ENCODE data around the gene AQP12B. TPM values are rescaled to one million over a fixed set of nuclear protein-coding genes. Genes with fewer than 3 reads are reported as not detected.

Gene AQP12B
- total RNA-seq, 1 donor from 2014 or later = not detected

DNA sequence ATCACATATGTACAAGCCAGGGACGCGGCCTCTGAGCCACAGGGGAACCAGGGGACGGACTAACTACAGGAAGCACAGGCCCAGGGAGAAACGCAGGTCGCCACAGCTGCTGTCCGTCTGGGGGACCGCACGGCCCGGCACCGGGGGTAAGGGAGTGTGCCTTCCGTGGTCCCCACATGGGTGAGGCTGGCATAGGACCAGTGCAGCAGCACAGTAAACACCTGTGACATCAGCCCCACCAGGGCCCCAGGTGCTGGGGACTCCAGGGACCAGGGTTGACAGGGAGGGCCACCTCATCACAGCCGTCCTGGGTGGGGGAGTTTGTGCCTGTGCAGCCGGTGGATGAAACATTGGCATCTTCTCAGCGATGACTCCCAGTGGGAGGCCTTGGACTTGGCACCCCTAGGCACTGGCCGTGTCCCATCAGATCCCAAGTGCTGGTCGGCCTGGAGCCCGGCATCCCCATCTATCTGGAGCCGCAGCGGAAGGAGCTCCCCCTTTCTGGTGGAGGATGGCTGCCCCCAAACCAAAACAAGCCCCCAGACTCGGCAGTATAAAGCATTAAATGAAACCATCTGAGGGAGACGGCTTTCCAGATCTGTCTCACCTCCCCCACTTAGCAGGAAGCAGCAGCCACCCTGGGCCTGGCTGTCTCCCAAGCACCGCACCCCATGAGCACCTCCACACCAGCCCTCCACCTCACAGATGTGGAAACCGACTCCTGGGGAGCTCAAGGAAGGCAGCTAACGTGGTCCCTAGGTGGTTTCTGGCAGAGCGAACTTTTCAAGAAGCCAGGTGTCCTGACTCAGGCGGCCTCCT, 31.5 kb upstream of the AQP12B start:
- H3K9me3 Mint-ChIP-seq = no peaks in the 10 kb centered on the region
- H3K4me1 Mint-ChIP-seq = no peaks in the 10 kb centered on the region
- H3K27me3 Mint-ChIP-seq = peaks cover 4% of the 10 kb centered on the region
- intact Hi-C loops (cut with micrococcal nuclease) = no loop called here
- H3K4me3 Mint-ChIP-seq = no peak overlapping the region
- no peak for DNase-seq
- H3K36me3 Mint-ChIP-seq (ENCODE audit: low read depth) = no peaks in the 10 kb centered on the region
- no peak overlapping the region for H3K27ac Mint-ChIP-seq

DNA sequence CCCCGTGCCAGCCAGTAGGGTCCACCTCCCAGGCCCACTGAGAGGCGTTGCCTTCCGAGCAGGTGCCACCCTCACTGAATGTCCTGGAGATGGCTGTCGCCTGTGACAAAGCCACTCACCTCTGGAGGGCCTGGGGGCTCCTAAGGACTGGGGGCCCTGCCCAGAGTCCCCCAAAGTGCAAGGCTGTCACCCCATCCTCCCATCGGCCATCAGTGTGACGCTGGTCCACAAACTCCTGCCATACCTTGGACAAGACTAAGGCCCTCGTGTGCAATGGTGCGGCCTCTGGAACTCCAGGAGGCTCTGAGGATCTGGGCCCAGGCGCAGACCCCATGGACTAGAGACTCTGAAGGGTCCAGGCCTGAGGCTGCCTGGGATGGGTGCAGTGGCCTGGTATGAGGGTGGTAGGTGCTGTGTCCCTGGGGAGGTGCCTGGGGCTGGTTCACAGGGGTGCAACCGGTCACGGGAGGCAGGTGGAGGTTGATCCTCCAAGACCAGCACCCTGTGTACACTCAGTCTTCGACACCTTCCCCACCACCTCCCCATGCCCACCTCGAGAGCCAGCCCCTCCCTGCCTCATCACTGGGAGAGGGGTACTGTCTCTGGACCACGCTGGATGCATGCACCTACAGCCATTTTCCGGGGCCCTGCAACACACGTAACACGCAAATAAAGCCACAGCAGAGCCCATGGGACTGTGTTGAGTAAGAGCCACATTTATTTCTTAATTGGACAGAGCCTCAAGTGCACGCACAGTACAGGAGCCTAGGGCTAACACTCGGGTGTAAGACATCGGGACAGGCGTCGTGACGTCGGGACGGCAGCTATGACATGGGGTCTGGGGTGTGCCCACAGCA, 30.6 kb upstream of the AQP12B start:
- Mint-ChIP-seq H3K36me3 (ENCODE audit: low read depth) (no peaks in the 10 kb centered on the region), H3K27me3 (peaks cover 12% of the 10 kb centered on the region), H3K4me3 (no peak overlapping the region), H3K27ac (no peak overlapping the region), H3K4me1 (no peaks in the 10 kb centered on the region), H3K9me3 (no peaks in the 10 kb centered on the region)
- intact Hi-C loops (cut with micrococcal nuclease) = no loop called here
- DNase-seq = no peak

DNA sequence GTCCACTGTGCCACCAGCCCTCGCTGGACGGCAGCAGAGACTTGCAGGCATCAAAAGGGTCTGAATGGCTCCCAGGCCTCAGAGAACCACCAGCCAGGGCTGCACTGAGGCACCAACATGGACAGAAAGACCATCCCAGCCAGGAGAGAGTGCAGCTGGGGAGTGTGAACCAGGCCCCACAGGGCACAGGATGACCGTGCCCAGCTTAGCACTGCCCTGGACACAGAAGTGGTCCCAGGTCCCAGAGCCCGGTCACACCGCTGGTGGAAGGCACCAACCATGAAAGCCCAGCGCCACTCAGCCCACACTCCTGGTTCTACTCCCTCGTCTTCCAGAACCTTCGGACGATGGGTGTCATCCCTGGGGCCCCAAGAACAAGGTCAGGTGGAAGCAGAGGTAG, 29.4 kb upstream of the AQP12B start:
- H3K4me1 Mint-ChIP-seq = no peaks in the 10 kb centered on the region
- peaks cover 19% of the 10 kb centered on the region for H3K27me3 Mint-ChIP-seq
- H3K9me3 Mint-ChIP-seq = no peaks in the 10 kb centered on the region
- DNase-seq = no peak
- intact Hi-C loops (cut with micrococcal nuclease) = no loop called here
- no peak overlapping the region for H3K27ac Mint-ChIP-seq
- H3K4me3 Mint-ChIP-seq = no peak overlapping the region
- no peaks in the 10 kb centered on the region for H3K36me3 Mint-ChIP-seq (ENCODE audit: low read depth)

DNA sequence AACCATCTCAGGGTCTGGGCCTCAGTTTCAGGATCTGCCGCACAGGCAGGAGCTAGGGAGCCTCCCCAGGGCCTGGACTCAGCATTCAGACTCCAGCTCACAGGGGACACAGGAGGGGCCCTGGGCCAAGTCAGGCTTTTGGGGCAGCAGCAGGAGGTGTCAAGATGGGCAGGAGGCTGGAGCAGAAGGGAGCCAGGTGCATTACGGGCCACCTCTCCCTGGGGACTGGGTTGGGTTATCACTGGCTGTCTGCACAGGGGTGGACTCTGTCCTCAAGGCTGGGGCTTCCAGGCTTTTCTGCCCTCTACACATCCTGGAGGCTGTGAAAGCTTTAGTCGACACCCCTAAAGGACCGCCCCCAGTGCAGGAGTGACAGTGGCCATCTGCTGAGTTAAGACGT, 29.0 kb upstream of the AQP12B start:
- intact Hi-C loops (cut with micrococcal nuclease) = no loop called here
- Mint-ChIP-seq H3K9me3 (no peaks in the 10 kb centered on the region), H3K27me3 (peaks cover 21% of the 10 kb centered on the region), H3K27ac (no peak overlapping the region), H3K4me3 (no peak overlapping the region), H3K4me1 (no peaks in the 10 kb centered on the region), H3K36me3 (ENCODE audit: low read depth) (no peaks in the 10 kb centered on the region)
- no peak for DNase-seq

DNA sequence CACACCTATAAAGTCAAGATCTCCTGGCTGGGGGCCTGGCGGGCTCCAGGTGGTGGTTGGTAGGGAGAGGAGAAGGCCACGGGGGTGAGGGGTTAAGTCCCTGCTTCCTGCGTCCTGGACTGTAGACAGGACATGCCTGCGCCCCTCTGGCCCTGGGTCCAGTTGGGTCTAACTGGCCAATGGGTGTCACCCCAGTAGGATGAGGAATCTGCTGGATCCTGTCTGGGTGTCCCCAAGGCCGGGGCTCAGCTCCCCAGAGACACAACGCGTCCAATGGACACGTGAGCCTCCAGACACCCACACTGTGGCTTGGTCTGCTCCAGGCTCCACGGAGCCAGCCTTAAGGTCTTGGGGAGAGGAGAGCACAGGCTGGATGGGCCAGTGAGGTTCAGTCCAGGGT, 28.6 kb upstream of the AQP12B start:
- intact Hi-C loops (cut with micrococcal nuclease) = no loop called here
- Mint-ChIP-seq H3K27ac (no peak overlapping the region), H3K27me3 (peaks cover 23% of the 10 kb centered on the region), H3K4me3 (no peak overlapping the region), H3K9me3 (no peaks in the 10 kb centered on the region), H3K36me3 (ENCODE audit: low read depth) (no peaks in the 10 kb centered on the region), H3K4me1 (no peaks in the 10 kb centered on the region)
- DNase-seq = no peak

DNA sequence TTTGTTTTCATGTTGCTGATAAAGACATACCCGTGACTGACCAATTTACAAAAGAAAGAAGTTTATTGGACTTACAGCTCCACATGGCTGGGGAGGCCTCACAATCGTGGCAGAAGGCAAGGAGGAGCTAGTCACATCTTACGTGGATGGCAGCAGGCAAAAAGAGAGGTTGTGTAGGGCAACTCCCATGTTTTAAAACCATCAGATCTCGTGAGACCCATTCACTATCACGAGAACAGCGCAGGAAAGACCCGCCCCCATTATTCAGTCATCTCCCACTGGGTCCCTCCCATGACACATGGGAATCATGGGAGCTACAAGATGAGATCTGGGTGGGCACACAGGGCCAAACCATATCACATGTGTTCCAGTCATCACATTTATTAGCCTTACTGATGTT, 25.8 kb upstream of the AQP12B start:
- Mint-ChIP-seq H3K9me3 (no peaks in the 10 kb centered on the region), H3K4me3 (no peak overlapping the region), H3K4me1 (peaks cover 13% of the 10 kb centered on the region), H3K27me3 (peaks cover 32% of the 10 kb centered on the region), H3K36me3 (ENCODE audit: low read depth) (no peaks in the 10 kb centered on the region), H3K27ac (no peak overlapping the region)
- no peak for DNase-seq
- intact Hi-C loops (cut with micrococcal nuclease) = loop anchor here (10.0 kb wide), 2 partner anchors 124 to 194 kb away; partner anchors contain the start of gene CAPN10

DNA sequence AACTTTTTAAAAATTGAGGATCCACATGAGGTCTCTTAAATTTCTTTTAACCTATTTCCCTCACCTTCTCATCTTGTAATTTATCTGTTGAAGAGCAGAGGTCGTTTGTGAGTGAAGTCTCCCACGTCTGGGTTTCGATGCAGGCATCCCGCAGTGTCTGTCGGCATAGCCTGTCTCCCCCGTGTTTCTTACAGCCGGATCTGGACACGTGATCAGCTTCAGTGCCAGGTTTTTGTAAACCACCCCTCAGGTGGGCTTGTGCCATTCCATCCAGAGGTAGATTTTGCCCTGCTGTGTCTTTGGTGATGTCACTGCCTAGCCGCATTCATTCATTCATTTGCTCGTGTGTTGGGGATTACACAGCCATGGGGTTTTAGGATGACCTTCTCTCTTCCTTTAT, 25.1 kb upstream of the AQP12B start:
- H3K9me3 Mint-ChIP-seq = no peaks in the 10 kb centered on the region

DNA sequence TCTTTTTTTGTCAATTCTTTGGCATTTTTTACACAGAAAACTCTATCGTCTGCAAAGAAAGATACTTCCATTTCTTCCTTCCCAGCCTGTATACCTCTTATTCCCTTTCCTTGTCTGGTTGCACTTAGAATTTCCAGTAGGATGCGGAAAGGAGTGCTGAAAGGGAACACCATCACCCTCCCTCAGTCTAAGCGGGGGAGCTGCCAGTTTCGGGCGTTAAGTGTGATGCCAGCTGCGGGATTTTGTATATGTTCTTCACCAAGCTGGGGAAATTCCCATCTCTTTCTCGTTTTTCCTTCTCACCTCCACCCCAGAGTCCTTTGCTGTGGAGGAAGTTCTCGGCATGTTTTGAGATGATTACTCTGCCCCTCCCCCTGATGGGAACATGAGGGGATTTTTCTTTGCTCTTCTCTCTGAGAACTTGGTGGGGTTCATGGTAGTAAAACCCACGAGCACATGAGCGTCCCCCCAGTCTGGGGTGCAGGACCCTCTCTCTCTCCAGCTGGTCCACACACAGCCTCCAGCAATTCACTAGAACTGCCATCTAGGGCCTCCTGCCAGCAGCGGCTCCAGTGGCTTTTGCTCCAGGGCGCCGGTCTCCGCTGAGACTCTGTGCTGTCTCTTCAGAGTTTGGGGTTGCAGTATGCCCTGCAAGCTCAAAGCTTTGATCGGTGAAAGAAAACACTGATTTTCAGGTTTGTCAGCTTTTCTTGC, 24.5 kb upstream of the AQP12B start:
- H3K4me3 Mint-ChIP-seq = no peak overlapping the region
- H3K4me1 Mint-ChIP-seq = peaks cover 15% of the 10 kb centered on the region
- no peaks in the 10 kb centered on the region for H3K36me3 Mint-ChIP-seq (ENCODE audit: low read depth)
- H3K27me3 Mint-ChIP-seq = peaks cover 38% of the 10 kb centered on the region
- H3K9me3 Mint-ChIP-seq = no peaks in the 10 kb centered on the region
- DNase-seq = no peak
- no peak overlapping the region for H3K27ac Mint-ChIP-seq
- intact Hi-C loops (cut with micrococcal nuclease) = loop anchor here (10.0 kb wide), 2 partner anchors 122 to 192 kb away; partner anchors contain the start of gene CAPN10

More for the DNA sequence above, 25.1 kb upstream of the AQP12B start:
- Mint-ChIP-seq H3K36me3 (ENCODE audit: low read depth) (no peaks in the 10 kb centered on the region), H3K27ac (no peak overlapping the region), H3K4me1 (peaks cover 15% of the 10 kb centered on the region), H3K4me3 (no peak overlapping the region), H3K27me3 (peaks cover 37% of the 10 kb centered on the region)
- DNase-seq = no peak
- intact Hi-C loops (cut with micrococcal nuclease) = loop anchor here (10.0 kb wide), 2 partner anchors 123 to 193 kb away; partner anchors contain the start of gene CAPN10

DNA sequence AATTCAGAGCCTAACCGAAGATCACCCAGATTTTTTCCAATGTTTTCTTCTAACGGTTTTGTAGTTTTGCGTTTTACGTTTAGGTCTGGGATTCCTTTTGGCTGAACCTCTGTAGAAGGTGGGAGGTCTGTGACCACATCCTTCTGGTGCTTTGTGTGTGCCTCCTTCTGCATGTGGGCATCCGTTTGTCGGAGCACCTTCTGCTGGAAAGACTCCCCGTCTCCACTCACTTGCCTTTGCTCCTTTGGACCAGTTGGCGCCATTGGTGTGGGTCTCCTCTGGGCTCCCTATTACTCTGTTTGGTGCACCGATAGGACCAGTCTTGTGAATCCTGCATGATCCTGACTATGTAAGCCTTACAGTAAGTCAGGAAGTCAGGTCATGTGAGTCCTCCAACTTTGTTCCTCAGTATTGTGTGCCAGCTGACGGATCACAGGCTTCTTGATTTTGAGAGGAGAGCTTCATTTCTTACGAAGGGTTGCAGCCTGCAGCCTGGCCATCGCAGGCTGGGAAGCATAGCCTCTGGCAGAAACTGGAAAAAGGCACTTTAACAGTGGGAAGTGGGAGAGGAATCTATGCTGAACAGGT, 22.6 kb upstream of the AQP12B start:
- H3K27ac Mint-ChIP-seq = no peak overlapping the region
- peak overlapping the region; percentile 33 for H3K4me3 Mint-ChIP-seq

DNA sequence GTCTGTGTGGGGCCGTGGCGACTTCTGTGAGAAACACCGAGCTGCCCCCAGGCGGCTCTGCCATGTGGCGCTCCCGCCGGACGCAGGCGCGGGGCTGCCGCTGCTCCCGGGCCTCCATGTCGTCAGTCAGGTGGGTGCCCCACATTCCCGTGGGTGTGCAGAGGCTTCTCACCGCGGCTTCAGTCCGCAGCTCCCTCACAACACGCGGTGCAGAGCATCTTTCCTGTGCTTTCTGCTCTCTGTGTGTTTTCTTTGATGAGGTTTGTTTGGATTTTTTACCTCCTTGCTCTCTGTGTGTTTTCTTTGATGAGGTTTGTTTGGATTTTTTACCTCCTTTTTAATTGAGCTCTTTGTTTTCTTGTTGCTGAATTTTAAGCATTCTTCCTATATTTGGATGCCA, 22.0 kb upstream of the AQP12B start:
- Mint-ChIP-seq H3K27ac (no peak overlapping the region), H3K27me3 (peaks cover 38% of the 10 kb centered on the region), H3K9me3 (no peaks in the 10 kb centered on the region), H3K4me1 (peaks cover 15% of the 10 kb centered on the region), H3K36me3 (ENCODE audit: low read depth) (no peaks in the 10 kb centered on the region), H3K4me3 (peak overlapping the region; percentile 33)
- DNase-seq = peak; percentile 75
- intact Hi-C loops (cut with micrococcal nuclease) = loop anchor here (10.0 kb wide), 2 partner anchors 120 to 190 kb away; partner anchors contain the start of gene CAPN10

More for the DNA sequence above, 22.6 kb upstream of the AQP12B start:
- peaks cover 38% of the 10 kb centered on the region for H3K27me3 Mint-ChIP-seq
- H3K9me3 Mint-ChIP-seq = no peaks in the 10 kb centered on the region
- DNase-seq = peak; percentile 68
- peaks cover 15% of the 10 kb centered on the region for H3K4me1 Mint-ChIP-seq
- intact Hi-C loops (cut with micrococcal nuclease) = loop anchor here (10.0 kb wide), 2 partner anchors 120 to 190 kb away; partner anchors contain the start of gene CAPN10
- no peaks in the 10 kb centered on the region for H3K36me3 Mint-ChIP-seq (ENCODE audit: low read depth)

DNA sequence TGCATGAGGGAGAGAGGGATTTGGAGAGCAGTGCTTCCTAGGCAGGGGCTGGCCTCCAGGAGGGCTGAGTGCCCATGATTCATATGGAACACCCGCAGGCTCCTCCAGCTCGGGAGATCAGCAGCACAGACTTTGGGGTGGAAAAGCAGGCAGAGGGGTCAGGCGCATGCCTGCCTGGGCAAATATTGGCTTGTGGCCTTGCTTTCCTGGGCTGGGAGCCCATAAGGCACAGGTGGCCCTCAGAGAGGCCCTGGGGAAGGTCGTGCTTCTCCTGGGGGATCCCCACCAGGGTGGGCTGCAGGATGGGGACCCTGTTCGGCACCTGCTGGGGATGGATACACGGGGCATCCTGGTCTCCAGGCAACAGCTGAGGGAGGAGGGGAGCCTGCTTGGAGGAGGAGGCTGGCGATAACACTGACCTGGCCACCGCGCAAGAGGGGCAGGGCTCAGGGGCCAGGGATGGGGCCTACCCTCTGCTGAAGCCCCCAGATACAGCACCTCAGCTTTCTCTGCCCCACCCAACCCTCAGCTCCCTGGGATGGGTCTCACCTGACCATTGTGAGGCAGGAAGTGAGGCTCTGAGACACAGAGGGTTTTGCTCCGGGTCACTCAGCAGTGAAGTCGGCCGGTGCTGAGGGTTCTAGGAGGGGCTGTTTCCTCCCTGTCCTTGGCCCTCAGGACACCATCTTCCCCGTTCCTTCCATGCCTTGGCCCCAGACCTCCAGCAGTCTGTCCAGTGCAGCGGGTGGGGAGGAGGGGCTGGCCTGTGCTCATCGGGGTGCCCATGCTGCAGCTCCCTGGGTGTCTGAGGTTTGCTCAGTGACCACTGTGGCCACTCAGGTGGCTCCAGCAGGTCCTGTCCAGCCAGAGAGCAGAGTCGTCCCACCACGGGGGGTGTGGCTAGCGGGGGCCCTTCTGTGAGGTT, 21.0 kb upstream of the AQP12B start:
- DNase-seq = no peak
- intact Hi-C loops (cut with micrococcal nuclease) = loop anchor here (10.0 kb wide), 2 partner anchors 119 to 189 kb away; partner anchors contain the start of gene CAPN10
- no peaks in the 10 kb centered on the region for H3K36me3 Mint-ChIP-seq (ENCODE audit: low read depth)
- no peaks in the 10 kb centered on the region for H3K9me3 Mint-ChIP-seq
- H3K27me3 Mint-ChIP-seq = peaks cover 30% of the 10 kb centered on the region
- H3K27ac Mint-ChIP-seq = no peak overlapping the region
- H3K4me1 Mint-ChIP-seq = peaks cover 15% of the 10 kb centered on the region
- H3K4me3 Mint-ChIP-seq = no peak overlapping the region

DNA sequence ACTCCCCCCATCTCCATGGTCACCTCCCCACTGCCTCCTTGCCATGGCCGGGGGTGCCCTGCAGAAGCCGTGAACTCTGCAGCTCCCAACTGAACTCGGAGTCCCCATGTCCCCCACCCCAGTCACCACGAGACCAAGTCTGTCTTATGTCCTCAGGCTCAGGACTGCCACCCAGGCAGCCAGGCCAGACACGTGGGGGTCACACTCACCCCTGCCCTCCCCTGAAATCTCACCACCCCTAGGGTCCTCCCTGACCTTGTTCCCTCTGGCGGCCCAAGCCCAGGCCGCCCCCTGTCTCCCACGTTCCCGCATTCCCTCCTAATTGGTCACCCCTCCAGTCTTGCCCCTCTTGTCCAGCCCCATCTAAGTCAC, 19.9 kb upstream of the AQP12B start:
- no peak for DNase-seq
- Mint-ChIP-seq H3K27ac (no peak overlapping the region), H3K4me1 (peaks cover 15% of the 10 kb centered on the region), H3K4me3 (no peak overlapping the region), H3K36me3 (ENCODE audit: low read depth) (no peaks in the 10 kb centered on the region), H3K27me3 (peaks cover 23% of the 10 kb centered on the region), H3K9me3 (no peaks in the 10 kb centered on the region)
- intact Hi-C loops (cut with micrococcal nuclease) = loop anchor here (10.0 kb wide), 2 partner anchors 118 to 188 kb away; partner anchors contain the start of gene CAPN10
